ENCODE measurements around the gene LIPC.

Gene LIPC

DNA sequence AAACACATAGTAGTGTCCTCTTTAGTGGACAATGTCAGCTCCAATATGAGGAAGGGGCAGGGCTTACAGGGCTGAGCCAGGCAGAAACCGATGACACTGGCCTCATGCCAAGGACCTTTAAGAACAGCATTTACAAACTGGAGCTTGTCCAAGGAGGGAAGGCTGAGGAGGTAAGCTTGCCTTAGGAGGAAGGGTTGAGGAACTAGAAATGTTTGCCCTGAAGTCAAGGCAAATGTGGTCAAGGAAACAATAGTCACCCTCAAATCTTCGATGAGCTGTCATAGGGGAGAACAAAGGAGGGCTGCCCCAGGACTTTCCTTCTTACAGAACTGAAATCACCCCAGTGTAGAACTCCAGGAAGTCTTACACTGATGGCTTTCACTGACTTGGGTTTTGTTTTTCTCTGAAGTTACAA lies 136.4 kb downstream of the LIPC start:
- no peak for TF ChIP-seq ZFP30 (CRISPR knock-in tag; IDR thresholded peaks at IDR 0.05)
- TF ChIP-seq ISL1 (CRISPR knock-in tag; IDR thresholded peaks at IDR 0.05): no peak
- no peak for TF ChIP-seq PPARA (CRISPR knock-in tag; IDR thresholded peaks at IDR 0.05; ENCODE audit: borderline replicate concordance)
- TF ChIP-seq ZFP3 (CRISPR knock-in tag; IDR thresholded peaks at IDR 0.05): no peak
- no peak for ATAC-seq

DNA sequence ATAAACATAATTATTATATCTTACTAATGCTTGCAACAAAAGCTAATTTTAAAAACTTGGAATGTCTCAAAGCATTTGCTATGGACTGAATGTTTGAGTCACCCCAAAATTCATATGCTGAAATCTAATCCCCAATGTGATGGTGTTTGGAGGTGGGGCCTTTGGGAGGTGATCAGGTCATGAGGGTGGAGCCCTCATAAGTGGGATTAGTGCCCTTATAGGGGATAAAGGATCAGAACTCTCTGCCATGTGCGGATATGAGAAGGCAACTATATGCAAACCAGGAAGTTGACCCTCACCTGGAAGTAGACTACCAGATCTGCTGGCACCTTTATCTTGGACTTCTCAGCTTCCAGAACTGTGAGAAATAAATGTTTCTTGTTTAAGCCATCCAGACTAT lies 137.7 kb downstream of the LIPC start:
- TF ChIP-seq SNAI2 (CRISPR knock-in tag; IDR thresholded peaks at IDR 0.05) (no peak), RARB (CRISPR knock-in tag; IDR thresholded peaks at IDR 0.05) (no peak), PPARA (CRISPR knock-in tag; IDR thresholded peaks at IDR 0.05; ENCODE audit: borderline replicate concordance) (no peak), ESRRG (CRISPR knock-in tag; IDR thresholded peaks at IDR 0.05) (no peak), ISL1 (CRISPR knock-in tag; IDR thresholded peaks at IDR 0.05) (no peak), ZFP3 (CRISPR knock-in tag; IDR thresholded peaks at IDR 0.05) (no peak), GLIS3 (CRISPR knock-in tag; IDR thresholded peaks at IDR 0.05) (no peak), BACH2 (CRISPR knock-in tag; IDR thresholded peaks at IDR 0.05; ENCODE audit: borderline replicate concordance) (no peak), ZNF565 (CRISPR knock-in tag; conservative IDR thresholded peaks at IDR 0.05; ENCODE audit: low read depth) (no peak), ZNF8 (CRISPR knock-in tag; IDR thresholded peaks at IDR 0.05) (no peak)
- TF ChIP-seq, protein P1, sequence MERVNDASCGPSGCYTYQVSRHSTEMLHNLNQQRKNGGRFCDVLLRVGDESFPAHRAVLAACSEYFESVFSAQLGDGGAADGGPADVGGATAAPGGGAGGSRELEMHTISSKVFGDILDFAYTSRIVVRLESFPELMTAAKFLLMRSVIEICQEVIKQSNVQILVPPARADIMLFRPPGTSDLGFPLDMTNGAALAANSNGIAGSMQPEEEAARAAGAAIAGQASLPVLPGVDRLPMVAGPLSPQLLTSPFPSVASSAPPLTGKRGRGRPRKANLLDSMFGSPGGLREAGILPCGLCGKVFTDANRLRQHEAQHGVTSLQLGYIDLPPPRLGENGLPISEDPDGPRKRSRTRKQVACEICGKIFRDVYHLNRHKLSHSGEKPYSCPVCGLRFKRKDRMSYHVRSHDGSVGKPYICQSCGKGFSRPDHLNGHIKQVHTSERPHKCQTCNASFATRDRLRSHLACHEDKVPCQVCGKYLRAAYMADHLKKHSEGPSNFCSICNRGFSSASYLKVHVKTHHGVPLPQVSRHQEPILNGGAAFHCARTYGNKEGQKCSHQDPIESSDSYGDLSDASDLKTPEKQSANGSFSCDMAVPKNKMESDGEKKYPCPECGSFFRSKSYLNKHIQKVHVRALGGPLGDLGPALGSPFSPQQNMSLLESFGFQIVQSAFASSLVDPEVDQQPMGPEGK (CRISPR knock-in tag; IDR thresholded peaks at IDR 0.05; ENCODE audit: borderline replicate concordance): no peak
- TF ChIP-seq, protein P2, sequence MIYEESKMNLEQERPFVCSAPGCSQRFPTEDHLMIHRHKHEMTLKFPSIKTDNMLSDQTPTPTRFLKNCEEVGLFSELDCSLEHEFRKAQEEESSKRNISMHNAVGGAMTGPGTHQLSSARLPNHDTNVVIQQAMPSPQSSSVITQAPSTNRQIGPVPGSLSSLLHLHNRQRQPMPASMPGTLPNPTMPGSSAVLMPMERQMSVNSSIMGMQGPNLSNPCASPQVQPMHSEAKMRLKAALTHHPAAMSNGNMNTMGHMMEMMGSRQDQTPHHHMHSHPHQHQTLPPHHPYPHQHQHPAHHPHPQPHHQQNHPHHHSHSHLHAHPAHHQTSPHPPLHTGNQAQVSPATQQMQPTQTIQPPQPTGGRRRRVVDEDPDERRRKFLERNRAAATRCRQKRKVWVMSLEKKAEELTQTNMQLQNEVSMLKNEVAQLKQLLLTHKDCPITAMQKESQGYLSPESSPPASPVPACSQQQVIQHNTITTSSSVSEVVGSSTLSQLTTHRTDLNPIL (CRISPR knock-in tag; IDR thresholded peaks at IDR 0.05; ENCODE audit: low read depth): no peak
- ATAC-seq: no peak

DNA sequence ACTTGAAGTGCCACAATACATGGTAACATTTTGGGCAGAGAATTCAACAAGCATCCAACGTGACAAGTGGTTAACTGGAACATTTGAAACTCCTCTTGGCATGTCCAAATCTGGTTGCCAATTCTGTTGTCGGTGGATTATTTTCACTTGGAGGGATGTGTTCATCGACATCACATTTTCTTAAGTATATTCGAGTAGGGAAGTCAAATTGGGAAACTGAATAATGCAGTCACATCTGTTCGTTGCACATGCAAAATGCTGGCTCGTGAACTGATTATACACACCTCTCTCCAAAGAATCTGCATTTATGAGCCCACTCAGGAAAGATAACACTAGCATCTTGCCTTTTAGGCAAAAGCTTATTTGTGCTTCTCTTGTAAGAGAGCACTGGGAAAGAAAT lies 139.7 kb downstream of the LIPC start:
- no peak for ATAC-seq
- no peak for TF ChIP-seq RARB (CRISPR knock-in tag; IDR thresholded peaks at IDR 0.05)
- TF ChIP-seq, protein P1 (CRISPR knock-in tag; IDR thresholded peaks at IDR 0.05; ENCODE audit: borderline replicate concordance): no peak
- no peak for TF ChIP-seq ZNF565 (CRISPR knock-in tag; conservative IDR thresholded peaks at IDR 0.05; ENCODE audit: low read depth)
- TF ChIP-seq SNAI2 (CRISPR knock-in tag; IDR thresholded peaks at IDR 0.05): no peak
- TF ChIP-seq ZFP30 (CRISPR knock-in tag; IDR thresholded peaks at IDR 0.05): no peak
- no peak for TF ChIP-seq PPARA (CRISPR knock-in tag; IDR thresholded peaks at IDR 0.05; ENCODE audit: borderline replicate concordance)
- TF ChIP-seq ISL1 (CRISPR knock-in tag; IDR thresholded peaks at IDR 0.05): no peak
- TF ChIP-seq TOX (CRISPR knock-in tag; IDR thresholded peaks at IDR 0.05; ENCODE audit: borderline replicate concordance): no peak

DNA sequence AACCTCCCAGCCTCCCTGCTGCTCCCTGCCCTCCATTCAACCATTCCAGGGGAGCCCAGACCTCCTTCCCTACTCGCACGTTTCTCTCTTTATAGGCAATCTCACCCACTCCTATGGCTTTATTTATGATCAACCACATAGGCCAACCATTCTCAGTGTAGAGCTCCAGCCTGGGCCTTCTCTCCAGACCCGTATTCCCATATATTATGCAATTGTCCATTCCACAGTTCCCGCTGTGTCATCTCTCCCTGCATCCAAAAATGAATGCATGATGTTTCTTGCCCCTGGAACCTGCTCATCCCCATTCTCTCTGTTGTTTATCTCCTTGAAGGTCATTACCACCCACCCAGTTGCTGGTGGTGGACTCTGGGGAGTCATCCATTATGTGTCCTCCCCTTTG lies 140.7 kb downstream of the LIPC start:
- ATAC-seq: no peak
- TF ChIP-seq ESRRG (CRISPR knock-in tag; IDR thresholded peaks at IDR 0.05) (no peak), CSDC2 (CRISPR knock-in tag; IDR thresholded peaks at IDR 0.05) (no peak), OSR1 (CRISPR knock-in tag; IDR thresholded peaks at IDR 0.05) (no peak)
- TF ChIP-seq, protein P3, sequence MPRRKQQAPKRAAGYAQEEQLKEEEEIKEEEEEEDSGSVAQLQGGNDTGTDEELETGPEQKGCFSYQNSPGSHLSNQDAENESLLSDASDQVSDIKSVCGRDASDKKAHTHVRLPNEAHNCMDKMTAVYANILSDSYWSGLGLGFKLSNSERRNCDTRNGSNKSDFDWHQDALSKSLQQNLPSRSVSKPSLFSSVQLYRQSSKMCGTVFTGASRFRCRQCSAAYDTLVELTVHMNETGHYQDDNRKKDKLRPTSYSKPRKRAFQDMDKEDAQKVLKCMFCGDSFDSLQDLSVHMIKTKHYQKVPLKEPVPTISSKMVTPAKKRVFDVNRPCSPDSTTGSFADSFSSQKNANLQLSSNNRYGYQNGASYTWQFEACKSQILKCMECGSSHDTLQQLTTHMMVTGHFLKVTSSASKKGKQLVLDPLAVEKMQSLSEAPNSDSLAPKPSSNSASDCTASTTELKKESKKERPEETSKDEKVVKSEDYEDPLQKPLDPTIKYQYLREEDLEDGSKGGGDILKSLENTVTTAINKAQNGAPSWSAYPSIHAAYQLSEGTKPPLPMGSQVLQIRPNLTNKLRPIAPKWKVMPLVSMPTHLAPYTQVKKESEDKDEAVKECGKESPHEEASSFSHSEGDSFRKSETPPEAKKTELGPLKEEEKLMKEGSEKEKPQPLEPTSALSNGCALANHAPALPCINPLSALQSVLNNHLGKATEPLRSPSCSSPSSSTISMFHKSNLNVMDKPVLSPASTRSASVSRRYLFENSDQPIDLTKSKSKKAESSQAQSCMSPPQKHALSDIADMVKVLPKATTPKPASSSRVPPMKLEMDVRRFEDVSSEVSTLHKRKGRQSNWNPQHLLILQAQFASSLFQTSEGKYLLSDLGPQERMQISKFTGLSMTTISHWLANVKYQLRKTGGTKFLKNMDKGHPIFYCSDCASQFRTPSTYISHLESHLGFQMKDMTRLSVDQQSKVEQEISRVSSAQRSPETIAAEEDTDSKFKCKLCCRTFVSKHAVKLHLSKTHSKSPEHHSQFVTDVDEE (CRISPR knock-in tag; IDR thresholded peaks at IDR 0.05): no peak

DNA sequence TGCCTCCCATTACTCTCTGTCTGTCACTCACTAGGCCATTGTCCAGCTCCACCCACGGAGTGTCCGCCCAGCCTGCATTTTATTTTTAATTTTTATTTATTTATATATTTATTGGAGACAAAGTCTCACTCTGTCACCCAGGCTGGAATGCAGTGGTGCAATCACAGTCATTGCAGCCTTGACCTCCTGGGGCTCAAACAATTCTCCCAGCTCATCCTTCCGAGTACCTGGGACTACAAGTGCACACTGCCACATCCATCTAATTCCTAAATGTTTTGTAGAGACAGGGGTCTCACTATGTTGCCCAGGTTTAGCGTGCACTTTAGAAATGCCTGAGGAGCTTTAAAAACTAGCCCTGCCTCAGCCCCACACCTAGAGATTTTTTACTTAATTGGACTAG lies 141.5 kb downstream of the LIPC start:
- ATAC-seq: no peak
- TF ChIP-seq ISL1 (CRISPR knock-in tag; IDR thresholded peaks at IDR 0.05): no peak
- TF ChIP-seq RARB (CRISPR knock-in tag; IDR thresholded peaks at IDR 0.05): no peak
- TF ChIP-seq, protein P3 (CRISPR knock-in tag; IDR thresholded peaks at IDR 0.05): no peak
- TF ChIP-seq ZNF70 (CRISPR knock-in tag; IDR thresholded peaks at IDR 0.05): no peak

All from SK-N-SH treated with all-trans-retinoic acid at 6 μM for 48 hours (cell line).